ENCODE data around the gene FSCN2.
A peak's percentile ranks its signal among the peaks of the same experiment; 100 is the strongest.

The FSCN2 gene

DNA sequence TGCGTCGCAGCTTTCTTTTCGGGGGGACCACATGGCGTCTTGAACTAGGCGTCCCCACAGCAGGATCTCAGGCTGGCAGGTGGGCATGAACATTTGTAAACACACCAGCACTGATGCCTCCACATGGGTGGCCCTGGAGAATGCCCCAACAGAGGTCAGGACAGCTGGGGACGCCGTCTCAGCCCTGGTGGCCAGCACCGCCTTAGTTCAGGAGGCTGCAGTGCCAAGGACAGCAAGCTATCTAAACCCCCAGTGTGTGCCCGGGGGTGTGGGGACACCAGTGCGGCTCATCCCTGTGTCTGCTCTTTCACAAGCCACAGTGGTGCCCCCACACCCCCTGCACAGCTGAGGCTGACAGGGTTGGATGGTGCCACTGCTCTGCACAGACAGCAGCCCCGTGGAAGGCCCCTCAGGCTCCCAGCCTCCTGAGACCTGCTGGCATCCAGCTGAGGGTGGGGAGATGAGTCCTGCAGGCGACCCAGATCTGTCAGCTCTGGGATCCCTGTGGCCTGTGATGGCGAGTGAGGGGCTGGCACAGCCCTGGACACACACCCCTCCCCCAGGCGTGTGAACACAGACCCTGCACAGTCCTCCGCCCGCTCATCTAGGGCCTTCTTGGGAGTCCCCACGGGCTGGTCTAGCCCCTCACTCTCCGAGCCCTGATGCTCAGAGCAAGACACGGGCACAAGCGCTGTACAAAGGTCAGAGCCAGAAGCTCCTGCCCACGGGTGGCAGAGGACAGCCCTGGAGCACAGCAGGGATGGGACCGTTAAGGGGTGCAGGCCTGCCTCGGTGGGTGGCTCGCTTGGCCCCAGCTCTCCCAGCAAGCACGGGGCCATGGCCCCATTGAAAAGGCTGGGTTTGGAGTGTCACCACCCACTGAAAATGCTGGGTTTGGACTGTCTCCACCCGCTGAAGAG lies 10.7 kb downstream of the FSCN2 start:
- no peak for DNase-seq (ENCODE audit: low read depth in 2 of 3, low spot score in 2 of 3)

DNA sequence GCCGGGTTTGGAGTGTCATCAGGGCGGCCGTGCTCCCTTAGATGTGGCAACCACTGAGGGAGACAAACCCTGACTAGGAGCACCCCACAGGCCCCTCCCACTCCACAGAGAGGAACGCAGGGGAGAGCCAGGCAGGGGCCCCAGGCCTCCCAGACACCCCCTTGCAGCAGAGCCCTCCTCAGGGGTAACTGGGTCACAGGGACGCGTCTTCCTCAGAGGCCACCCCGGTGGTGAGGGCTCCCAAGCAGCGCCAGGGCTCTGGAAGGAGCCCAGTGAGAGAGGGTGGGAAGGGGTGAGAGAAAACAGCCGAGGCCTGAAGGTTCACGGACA lies 11.4 kb downstream of the FSCN2 start:
- DNase-seq (ENCODE audit: low read depth in 2 of 3, low spot score in 2 of 3) = no peak

DNA sequence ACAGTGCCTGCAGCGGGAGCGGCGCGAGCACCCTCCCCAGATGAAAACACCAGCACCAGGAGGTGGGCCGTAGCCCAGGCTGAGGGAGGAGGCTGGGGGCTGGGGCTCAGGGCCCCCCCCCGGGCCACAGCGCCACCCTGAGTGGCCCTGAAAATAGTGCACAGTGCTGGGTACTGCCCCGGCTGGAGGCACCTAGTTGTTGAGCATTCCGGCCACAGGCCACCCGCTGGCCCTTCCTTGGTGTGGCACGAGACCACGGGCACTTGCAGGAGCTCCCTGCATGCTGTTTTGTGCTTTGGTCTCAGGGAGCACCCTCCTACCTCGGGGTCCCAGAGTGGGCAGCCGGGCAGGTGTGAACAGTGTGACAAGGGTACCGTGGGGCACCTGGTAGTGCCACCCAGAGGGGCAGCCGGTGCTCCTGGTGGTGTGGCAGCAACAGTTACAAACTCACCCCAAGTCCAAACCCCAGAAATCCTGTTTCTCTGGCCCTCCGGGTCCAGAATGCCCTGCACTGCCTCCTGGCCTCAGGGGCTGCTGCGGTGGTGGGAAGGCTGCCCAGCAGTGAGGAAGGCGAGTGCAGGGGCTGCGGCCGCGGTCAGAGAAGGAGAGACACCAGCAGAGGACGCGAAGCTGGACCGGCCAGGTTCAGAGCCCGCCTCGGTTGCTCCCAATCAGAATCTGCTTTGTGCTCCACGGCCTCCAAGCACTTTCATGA lies 11.9 kb downstream of the FSCN2 start:
- no peak for DNase-seq (ENCODE audit: low read depth in 2 of 3, low spot score in 2 of 3)

DNA sequence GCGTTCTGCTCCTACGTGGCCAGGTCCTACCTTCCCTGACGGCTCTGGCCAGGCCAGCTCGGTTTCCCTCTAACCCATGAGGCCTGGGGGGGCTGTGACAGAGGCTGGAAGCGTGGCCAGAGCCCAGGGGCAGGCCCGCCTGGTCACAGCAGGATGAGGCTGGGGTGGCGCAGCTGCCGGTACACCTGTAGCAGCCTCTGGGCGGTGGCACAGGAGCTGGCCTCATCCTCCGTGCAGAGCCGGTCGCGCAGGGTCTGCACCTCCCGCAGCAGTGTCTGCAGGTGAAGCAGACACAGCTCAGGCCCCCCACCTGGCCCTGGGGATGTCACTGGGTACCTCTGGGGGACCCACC lies 12.5 kb downstream of the FSCN2 start:
- DNase-seq (ENCODE audit: low read depth in 2 of 3, low spot score in 2 of 3) = no peak

DNA sequence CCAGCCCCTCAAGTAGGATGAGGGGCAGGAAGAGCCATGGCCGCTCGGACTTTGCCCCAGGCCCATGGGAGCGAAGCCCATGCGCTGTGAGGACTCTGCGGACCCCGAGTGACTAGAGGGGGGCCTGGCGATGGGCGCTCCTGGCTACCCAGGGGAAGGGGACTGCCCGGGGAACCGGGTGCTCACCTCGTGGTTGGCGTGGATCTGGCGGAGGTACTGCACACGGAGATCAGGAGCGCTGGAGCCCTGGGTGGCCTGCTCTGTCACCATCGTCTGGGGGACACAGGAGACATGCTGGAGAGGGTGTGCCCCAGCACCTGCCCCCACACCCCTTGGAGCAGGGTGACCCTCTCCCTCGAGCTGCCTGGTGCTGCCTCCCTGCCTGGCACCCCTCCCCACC lies 12.9 kb downstream of the FSCN2 start:
- DNase-seq (ENCODE audit: low read depth in 2 of 3, low spot score in 2 of 3) = no peak

DNA sequence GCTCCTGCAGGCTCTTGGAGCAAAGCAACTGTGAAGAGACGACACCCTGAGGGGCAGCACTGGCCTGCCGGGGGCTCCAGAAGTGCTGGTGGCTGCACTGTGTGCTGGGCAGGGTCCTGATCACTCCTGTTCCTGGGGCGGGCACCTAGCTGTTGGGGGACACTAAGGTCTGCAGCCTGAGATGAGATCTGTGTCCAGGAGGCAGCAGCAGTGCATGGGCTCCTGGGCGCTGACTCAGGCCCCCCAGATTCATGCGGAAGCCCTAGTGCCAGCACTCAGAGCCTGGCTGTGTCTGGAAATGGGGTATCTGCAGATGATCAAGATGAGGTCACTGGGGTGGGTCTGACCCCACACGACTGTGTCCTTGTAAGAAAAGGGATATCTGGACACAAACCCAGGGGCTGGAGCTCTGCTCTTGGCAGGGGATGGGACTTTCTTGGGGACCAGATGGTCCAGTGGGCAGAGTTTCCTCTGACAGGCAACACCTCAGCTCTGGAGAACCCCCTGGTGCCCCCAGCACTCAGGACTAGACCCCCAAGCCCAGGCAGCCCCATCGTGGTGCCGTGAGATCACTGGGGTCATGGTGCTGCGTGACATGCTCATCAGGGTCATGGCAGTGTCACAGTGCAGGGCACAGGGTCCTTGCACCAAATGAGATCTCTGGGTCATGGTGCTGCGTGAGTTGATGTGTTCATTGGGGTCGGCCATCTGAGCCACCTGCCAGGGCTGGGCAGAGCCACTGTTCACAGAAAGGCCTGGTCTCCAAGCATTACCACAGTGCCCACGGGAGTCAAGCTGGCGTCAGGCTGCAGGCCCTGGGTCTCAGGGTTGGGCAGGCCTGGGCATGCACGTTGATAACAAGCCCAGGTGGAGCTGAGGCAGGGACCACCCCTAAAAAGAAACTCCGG lies 14.5 kb downstream of the FSCN2 start:
- DNase-seq (ENCODE audit: low read depth in 2 of 3, low spot score in 2 of 3) = no peak

DNA sequence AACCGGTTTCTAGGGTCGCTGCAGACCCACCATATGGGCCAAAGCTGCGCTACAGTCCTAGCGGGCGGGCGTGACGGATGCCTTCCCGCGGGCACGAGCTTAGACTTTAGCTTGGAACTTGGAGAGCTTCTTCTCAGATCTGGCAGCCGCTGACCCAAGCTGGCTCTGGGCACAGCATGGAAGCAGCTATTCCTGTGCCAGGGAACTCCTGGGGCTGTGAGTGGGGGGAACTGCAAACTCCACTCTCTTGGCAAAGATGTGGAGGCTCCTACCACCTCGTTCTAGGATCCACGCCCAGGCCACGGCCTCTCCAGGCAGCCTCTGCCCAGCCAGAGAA lies 15.1 kb downstream of the FSCN2 start:
- DNase-seq (ENCODE audit: low read depth in 2 of 3, low spot score in 2 of 3) = no peak

DNA sequence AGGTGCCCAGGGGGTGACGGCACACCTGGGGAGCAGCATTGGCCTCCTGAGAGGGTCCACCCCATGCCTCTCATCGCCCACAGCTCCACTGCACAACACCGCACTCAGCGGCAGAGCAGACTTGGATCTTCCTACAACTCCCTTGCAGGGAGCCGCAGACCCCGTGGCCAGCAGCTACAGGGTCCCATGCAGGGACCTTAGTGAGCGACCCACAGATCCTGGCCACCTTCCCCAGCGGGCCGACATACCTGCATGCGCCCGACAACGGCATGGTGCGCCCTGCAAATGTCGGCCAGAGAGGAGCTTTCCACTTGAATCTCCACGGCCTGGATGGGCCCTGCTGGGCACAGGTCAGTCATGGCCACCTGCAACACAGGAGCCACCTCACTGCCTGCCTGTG lies 15.6 kb downstream of the FSCN2 start:
- DNase-seq (ENCODE audit: low read depth in 2 of 3, low spot score in 2 of 3) = no peak

DNA sequence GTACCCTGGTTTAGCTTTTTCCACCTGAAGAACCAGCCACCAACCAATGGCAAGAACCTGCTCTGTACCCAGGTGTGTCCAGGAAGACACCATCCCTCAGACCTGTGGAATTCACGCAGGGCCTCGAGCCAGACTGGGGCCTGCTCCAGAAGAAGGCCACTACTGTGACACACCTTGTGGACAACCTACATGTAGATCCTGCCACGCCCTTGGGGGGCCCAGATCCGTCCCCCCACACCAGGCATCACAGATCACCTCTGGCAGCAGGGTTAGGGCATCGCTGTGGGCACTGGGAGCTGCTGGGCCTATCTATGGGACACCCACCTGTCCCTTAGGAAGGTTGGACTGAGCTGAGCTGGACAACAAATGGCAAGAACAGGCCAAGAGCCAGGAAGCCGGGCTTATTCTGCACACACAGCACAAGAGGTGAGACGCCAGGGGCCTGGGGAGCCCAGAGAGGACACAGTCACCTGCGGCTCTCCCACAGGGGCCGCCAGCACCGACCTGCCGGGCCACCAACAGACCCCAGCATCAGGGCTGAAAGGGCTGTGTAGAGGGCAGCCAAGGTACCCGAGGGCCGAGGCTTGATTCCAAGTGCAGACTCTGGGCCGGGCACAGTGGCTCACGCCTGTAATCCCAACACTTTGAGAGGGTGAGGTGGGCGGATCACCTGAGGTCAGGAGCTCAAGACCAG lies 16.3 kb downstream of the FSCN2 start:
- no peak for DNase-seq (ENCODE audit: low read depth in 2 of 3, low spot score in 2 of 3)

DNA sequence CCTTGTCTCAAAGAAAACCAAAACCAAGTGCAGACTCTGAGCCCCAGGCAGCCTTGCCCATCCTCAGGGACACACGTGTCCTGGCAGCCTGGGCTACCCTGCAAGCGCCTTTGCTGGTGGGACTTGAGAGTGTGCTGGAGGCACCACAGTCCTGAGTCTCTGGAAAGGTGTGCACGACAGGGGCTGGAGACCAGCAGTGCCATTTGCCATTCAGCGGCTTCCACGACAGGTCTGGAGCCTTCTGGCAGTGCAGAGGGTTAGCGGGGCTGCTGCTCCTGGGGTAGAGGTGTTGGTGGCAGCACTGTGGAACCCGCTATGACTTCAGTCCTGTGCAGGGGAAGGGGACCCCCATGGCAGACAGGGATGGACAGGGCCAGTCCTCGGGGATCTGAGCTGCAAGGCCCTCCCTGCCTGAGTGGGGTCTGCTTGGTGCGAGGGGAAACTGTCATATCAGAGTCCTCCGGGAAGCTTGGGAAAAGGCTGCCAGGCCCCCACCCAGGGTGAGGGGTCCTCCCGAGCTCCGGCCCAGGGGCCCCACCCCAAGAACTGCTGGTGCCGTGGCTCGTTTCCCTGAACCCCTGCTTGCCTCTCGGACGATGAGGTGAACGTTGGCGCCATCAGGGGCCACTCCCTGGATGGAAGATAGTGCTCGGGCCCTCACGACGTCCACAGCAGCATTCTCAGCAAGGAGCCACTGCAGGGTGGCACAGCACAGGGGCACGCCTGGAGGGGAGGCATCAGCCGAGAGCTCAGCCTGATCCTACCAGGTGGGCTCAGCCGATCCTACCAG lies 17.2 kb downstream of the FSCN2 start:
- no peak for DNase-seq (ENCODE audit: low read depth in 2 of 3, low spot score in 2 of 3)

DNA sequence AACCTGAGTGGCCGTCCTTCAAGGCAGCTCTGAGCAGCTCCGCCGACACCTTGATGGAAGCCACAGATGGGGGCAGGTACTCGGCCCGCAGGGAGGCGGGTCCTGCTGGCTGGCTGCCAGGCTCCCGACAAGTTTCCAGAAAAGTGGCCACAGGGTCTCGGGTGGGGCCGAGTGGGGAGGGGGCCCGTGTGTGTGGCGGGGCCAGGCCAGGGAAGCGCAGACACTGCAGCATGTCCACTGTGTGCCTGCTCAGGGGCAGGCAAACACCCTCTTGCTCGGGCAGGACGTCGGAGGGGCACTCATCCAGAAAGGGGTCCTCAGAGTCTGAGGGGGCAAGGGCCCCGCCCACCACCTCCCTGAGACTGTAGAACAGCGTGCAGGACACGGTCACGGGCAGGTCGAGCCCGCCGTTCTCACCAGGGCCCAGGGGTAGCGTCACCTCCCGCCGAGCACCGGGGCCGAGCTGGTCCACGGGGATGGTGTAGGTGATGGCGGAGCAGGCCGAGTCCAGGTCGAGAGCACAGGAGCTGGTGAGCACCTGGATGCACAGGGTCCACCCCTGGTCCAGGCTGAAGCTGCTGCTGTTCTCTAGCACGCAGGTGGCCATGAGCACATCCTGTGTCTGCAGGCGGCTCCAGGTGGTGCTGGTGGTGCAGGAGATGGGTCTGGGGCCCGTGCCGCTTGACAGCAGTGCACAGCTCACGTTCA lies 18.9 kb downstream of the FSCN2 start:
- no peak for DNase-seq (ENCODE audit: low read depth in 2 of 3, low spot score in 2 of 3)

DNA sequence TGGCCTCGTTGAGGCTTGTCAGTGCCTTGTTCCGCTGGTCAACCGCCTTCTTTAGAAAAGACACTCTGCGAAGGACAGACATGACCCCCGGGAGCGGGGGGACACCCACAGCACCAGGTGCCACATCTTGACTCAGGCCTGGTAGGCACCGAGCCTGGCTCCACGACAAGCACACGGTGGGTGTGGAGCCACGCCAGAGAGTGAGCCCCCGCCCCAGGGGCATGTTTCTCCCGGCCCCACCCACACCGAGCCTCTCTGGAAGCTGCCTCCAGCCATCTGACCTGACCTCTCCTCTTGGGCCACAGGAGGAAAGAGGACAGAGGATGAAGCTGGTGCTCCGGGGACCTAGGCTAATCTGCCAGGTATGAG lies 19.4 kb downstream of the FSCN2 start:
- DNase-seq (ENCODE audit: low read depth in 2 of 3, low spot score in 2 of 3) = no peak

DNA sequence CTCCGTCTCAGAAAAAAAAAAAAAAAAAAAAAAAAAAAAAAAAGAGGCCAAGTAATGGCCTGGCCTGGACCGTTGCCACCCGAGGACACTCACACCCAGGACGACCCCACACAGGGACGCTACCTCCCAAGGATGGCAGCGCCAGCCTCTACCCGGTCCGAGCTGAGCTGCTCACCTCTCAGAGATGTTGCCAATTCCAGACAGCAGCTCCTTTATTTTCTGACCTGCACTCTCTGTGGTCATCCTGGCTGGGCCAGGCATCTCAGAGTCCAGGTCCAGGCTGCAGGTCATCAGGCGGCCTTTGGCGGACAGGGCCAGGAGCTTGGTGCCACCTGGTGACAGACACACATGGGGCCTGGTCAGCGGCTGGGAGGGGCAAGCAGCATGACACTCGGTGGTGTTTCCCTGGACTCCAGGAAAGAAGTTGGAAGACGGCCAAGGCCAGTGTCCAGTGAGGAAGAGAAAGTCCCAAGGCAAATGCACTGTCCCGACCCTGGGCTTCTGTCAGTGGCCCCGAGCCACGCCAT lies 20.9 kb downstream of the FSCN2 start:
- no peak for DNase-seq (ENCODE audit: low read depth in 2 of 3, low spot score in 2 of 3)

DNA sequence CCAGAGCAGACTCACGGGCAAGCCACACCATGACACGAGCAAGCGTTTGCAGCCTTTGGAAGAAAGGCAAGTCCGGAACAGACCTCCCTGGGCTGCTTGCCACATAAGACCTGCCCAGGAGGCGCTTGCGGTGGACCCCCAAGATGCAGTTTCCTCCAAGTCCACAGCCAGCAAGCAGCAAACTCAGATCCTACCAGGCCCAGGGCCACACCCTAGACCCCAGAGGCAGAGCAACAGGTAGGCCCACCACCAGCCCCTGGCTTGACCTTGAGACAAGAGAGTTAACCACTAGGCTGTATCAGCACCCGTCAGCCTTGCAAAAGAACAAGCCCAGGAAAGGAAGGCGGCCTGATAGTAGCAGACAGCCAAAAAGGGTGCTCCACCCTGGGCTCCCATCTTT lies 21.6 kb downstream of the FSCN2 start:
- DNase-seq (ENCODE audit: low read depth in 2 of 3, low spot score in 2 of 3) = no peak

DNA sequence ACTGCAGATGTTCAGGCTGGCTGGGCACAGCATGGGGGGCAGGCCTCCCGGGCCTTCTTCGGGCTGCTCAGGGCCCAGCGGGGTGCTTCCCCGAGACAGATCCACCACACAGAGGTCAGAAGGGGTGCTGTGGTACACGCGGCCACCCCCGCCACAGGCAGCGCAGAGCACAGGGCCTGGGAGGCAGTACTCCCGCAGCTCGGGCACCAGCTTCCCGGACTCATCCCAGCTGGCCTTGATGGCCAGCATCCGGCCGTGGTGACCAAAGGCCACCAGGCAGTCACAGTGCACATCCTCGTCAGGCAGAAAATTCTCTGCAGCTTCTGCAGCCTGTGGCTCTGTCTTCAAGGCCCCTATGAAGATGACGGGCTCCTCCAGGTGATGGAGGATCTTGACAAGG lies 22.1 kb downstream of the FSCN2 start:
- no peak for DNase-seq (ENCODE audit: low read depth in 2 of 3, low spot score in 2 of 3)

DNA sequence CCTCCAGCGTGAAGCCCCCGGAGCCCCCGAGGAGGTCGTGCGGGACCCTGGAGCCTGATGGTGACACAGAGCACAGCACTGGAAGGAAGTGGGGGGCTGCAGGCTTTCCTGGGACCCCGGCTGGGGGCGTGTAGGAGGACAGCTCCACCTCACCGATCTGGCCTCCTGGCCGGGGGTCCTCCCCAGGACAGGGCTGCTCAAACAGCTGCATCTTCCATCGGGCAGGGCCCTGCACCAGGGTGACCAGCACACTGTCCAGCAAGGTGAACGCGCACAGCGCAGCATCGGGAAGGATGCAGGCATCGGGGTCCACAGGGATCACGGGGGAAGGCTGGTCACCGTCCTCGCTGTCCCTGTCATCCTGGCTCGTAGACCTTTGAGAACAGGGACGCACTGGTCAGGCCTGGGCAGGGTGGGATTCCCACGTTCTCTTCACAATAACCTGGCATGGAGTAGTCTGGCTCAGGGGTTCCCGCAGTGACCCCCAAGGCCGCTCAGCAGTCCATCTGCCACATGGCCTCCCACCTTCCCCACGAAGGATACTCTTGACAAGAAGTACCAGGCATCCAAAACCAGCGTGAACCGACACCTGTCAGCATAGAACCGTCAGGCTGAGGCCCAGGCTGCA lies 22.8 kb downstream of the FSCN2 start:
- DNase-seq (ENCODE audit: low read depth in 2 of 3, low spot score in 2 of 3) = no peak

DNA sequence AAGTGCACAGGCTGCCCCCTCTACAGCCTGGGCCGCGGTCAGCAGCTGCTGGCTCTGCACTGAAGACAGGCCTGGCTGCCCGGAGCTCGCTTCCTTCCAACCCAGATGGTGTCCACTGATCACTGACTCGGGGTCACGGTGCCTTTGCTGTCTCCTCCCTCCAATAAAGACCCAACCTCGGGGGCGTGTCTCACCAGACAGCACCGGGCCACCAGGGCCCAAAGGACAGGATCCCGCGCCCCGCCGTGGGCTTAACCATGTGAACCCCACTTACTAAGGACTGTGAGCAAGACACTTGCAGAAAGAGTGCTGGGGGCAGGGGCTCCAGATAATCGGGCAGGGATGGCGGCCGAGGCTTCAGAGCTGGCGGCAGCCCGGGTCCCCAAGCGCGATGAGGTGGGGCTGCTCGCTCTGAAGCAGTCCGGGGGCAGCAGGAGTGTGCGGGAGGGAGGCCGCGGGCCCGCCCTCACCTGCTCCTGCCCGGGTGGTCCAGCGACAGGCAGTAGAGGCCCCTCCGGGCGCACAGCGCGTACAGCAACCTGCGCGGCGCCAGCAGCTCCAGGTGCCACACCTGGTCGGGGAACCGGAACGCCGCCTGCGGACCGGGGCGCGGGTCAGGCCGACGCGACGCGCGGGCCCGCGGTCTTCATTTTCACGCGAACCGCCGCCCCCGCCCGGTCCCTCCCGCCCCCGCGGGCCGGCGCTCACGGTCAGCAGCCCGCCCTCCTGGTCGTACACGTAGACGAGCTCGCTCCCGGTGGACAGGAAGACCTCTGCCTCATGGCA lies 23.5 kb downstream of the FSCN2 start:
- no peak for DNase-seq (ENCODE audit: low read depth in 2 of 3, low spot score in 2 of 3)

DNA sequence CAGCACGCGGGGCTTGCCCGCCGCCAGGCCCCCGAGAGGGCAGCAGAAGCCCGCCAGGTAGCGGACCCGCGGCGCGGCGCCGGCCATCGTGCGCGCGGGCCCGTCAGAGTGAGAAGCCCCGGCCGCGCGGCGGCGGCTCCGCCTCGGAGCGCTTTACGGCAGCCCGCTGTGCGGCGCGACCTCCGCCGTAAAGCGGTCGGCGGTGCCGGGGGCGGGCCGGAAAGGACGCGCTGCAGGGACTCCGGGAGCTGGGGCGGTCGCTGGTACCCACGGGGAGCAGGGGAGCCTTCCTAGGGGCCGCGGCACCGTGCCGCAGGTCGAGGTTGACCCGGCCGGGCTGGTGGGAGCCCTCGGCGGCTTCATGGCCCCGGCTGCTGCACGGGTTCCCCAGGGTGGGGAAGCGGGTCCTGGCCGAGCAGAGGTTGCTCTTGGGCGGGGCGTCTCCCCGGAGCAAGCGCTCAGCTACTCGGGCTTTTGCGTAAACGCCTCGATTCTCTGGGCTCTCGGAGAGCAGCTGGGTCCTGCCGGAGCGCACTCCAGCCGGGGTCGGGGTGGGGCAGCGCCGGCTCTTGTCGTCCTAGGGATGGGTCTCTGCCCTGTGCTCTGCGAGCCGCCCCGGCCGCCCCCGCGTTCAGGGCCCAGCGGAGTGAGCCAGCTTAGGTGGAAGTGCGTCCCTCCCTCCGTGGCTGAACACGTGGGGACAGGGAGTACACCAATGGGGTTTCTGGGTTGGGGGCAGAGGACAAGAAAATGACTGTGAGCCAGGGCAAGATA lies 24.3 kb downstream of the FSCN2 start, which contains the start of gene FAAP100:
TSS of gene FAAP100 (minus strand) at position 110 of the 774 bp plus-strand sequence. CDS start at position 87, 23 bp downstream.
- DNase-seq (ENCODE audit: low read depth in 2 of 3, low spot score in 2 of 3) = peak; percentile 75 to 82 (median 78)

Measured in activated CD8-positive, alpha-beta memory T cell treated with anti-CD3 and anti-CD28 coated beads for 48 hours (primary cell).